Neural progenitor cell (in vitro differentiated cells): Measurements from ENCODE around the gene SATB2. TPM values are rescaled to one million over a fixed set of nuclear protein-coding genes. Genes with fewer than 3 reads are reported as not detected.

Experiments
- DNase-seq: peaks from one replicate; pipeline ENCODE4 v3.0.0-alpha.2; 2016; ENCODE audit warnings: low spot score
- H2AFZ ChIP-seq: fragments of 200-600 bp; sonication (generic); replicated peaks from 2 replicates; pipeline ENCODE4 v1.6.1; 2016; ENCODE audit warnings: antibody characterized with exemption
- H3F3A ChIP-seq: fragments of 200-600 bp; sonication (generic); 2 replicates; pipeline ENCODE4 v1.6.1; 2016; ENCODE audit warnings: antibody characterized with exemption, low read depth
- H3K27ac ChIP-seq: fragments of 200-600 bp; sonication (generic); 2 replicates; pipeline ENCODE4 v1.5.1; 2016; ENCODE audit warnings: mild to moderate bottlenecking
- H3K27me3 ChIP-seq: fragments of 200-600 bp; sonication (generic); 2 replicates; pipeline ENCODE4 v1.6.1; 2016; ENCODE audit warnings: mild to moderate bottlenecking, moderate library complexity
- H3K36me3 ChIP-seq: fragments of 200-600 bp; sonication (generic); 2 replicates; pipeline ENCODE4 v1.5.1; 2016
- H3K4me1 ChIP-seq: fragments of 200-600 bp; sonication (generic); 2 replicates; pipeline ENCODE4 v1.6.1; 2016; ENCODE audit warnings: mixed run types
- H3K4me2 ChIP-seq: fragments of 200-600 bp; sonication (generic); 2 replicates; pipeline ENCODE4 v1.6.1; 2016
- H3K4me3 ChIP-seq: fragments of 200-600 bp; sonication (generic); 2 replicates; pipeline ENCODE4 v1.5.1; 2016
- H3K79me2 ChIP-seq: fragments of 200-600 bp; sonication (generic); 2 replicates; pipeline ENCODE4 v1.6.1; 2016; ENCODE audit warnings: low read depth
- H3K9ac ChIP-seq: fragments of 200-600 bp; sonication (generic); 2 replicates; pipeline ENCODE4 v1.6.1; 2016
- H3K9me3 ChIP-seq: fragments of 200-600 bp; sonication (generic); 2 replicates; pipeline ENCODE4 v1.5.1; 2016; ENCODE audit warnings: low read depth
- H4K20me1 ChIP-seq: fragments of 200-600 bp; sonication (generic); 2 replicates; pipeline ENCODE4 v1.6.1; 2016; ENCODE audit warnings: low read depth
- H3K27ac Mint-ChIP-seq: 3 replicates; pipeline ENCODE4 v1.8.0; 2021; ENCODE audit warnings: mixed read lengths
- H3K27me3 Mint-ChIP-seq: 2 replicates; pipeline ENCODE4 v1.8.0; 2022; ENCODE audit warnings: low read depth, mild to moderate bottlenecking, inconsistent platforms, moderate library complexity, mixed read lengths; ENCODE audit not compliant: insufficient read depth
- H3K36me3 Mint-ChIP-seq: 3 replicates; pipeline ENCODE4 v1.8.0; 2021; ENCODE audit warnings: mixed read lengths
- H3K4me1 Mint-ChIP-seq: 3 replicates; pipeline ENCODE4 v1.8.0; 2021; ENCODE audit warnings: mixed read lengths
- H3K4me3 Mint-ChIP-seq: 3 replicates; pipeline ENCODE4 v1.8.0; 2021; ENCODE audit warnings: mild to moderate bottlenecking, moderate library complexity, mixed read lengths
- H3K9me3 Mint-ChIP-seq: 3 replicates; pipeline ENCODE4 v1.8.0; 2020; ENCODE audit warnings: mixed read lengths
- EZH2 ChIP-seq: fragments of 200-600 bp; sonication (generic); IDR thresholded peaks from 2 replicates; pipeline ENCODE4 v1.6.1; 2017; ENCODE audit warnings: antibody characterized with exemption, mild to moderate bottlenecking, moderate library complexity
- EZH2phosphoT487 ChIP-seq: fragments of 200-600 bp; sonication (generic); IDR thresholded peaks from 2 replicates; pipeline ENCODE4 v1.6.1; 2017; ENCODE audit warnings: antibody characterized with exemption
- total RNA-seq: library from RNA; depleted of rRNA; stranded (reverse); fragments of >200 nt; gene quantifications from 2 replicates; pipeline ENCODE4 v1.2.3, GENCODE V29; 2015; ENCODE audit warnings: low replicate concordance
- TF ChIP-seq, protein P1 (sequence below): fragments of 200-600 bp; sonication (generic); IDR thresholded peaks from 2 replicates; pipeline ENCODE4 v1.5.1; 2017; ENCODE audit warnings: antibody characterized with exemption, mild to moderate bottlenecking

The SATB2 gene
- total RNA-seq, 1 donor from 2014 or later = 3.7 TPM

GRCh38 chr2:199341123-199341522, 116.6 kb downstream of the SATB2 start:
- no peaks in the 10 kb centered on the region for H3K27me3 Mint-ChIP-seq
- Histone ChIP-seq H3F3A (no peaks in the 10 kb centered on the region), H3K27ac (no peak overlapping the region), H3K4me1 (no peaks in the 10 kb centered on the region), H2AFZ (no peak overlapping the region), H3K4me2 (no peak overlapping the region), H3K36me3 (no peaks in the 10 kb centered on the region), H3K79me2 (no peaks in the 10 kb centered on the region), H3K4me3 (no peak overlapping the region), H3K9ac (no peak overlapping the region), H4K20me1 (no peaks in the 10 kb centered on the region), H3K27me3 (no peaks in the 10 kb centered on the region), H3K9me3 (no peaks in the 10 kb centered on the region)
- no peak for TF ChIP-seq EZH2phosphoT487
- TF ChIP-seq, protein P1, sequence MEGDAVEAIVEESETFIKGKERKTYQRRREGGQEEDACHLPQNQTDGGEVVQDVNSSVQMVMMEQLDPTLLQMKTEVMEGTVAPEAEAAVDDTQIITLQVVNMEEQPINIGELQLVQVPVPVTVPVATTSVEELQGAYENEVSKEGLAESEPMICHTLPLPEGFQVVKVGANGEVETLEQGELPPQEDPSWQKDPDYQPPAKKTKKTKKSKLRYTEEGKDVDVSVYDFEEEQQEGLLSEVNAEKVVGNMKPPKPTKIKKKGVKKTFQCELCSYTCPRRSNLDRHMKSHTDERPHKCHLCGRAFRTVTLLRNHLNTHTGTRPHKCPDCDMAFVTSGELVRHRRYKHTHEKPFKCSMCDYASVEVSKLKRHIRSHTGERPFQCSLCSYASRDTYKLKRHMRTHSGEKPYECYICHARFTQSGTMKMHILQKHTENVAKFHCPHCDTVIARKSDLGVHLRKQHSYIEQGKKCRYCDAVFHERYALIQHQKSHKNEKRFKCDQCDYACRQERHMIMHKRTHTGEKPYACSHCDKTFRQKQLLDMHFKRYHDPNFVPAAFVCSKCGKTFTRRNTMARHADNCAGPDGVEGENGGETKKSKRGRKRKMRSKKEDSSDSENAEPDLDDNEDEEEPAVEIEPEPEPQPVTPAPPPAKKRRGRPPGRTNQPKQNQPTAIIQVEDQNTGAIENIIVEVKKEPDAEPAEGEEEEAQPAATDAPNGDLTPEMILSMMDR = no peak
- no peak for TF ChIP-seq EZH2
- H3K9me3 Mint-ChIP-seq = no peaks in the 10 kb centered on the region
- DNase-seq = no peak
- no peaks in the 10 kb centered on the region for H3K36me3 Mint-ChIP-seq
- H3K27ac Mint-ChIP-seq = no peak overlapping the region
- H3K4me3 Mint-ChIP-seq = no peak overlapping the region
- peaks cover 4% of the 10 kb centered on the region for H3K4me1 Mint-ChIP-seq

- Mint-ChIP-seq H3K9me3 (no peaks in the 10 kb centered on the region), H3K27me3 (no peaks in the 10 kb centered on the region), H3K4me1 (peaks cover 4% of the 10 kb centered on the region), H3K36me3 (no peaks in the 10 kb centered on the region), H3K4me3 (no peak overlapping the region), H3K27ac (no peak overlapping the region)
- Histone ChIP-seq H3K27me3 (no peaks in the 10 kb centered on the region), H3K9ac (no peak overlapping the region), H2AFZ (no peak overlapping the region), H3K79me2 (no peaks in the 10 kb centered on the region), H3F3A (no peaks in the 10 kb centered on the region), H3K9me3 (no peaks in the 10 kb centered on the region), H3K4me2 (no peak overlapping the region), H3K4me1 (no peaks in the 10 kb centered on the region), H3K27ac (no peak overlapping the region), H3K36me3 (no peaks in the 10 kb centered on the region), H4K20me1 (no peaks in the 10 kb centered on the region), H3K4me3 (no peak overlapping the region)
- TF ChIP-seq, protein P1 = no peak
- TF ChIP-seq EZH2phosphoT487 = no peak
- TF ChIP-seq EZH2 = no peak
- no peak for DNase-seq
Measured at GRCh38 chr2:199339891-199340605, 117.7 kb downstream of the SATB2 start.

GRCh38 chr2:199336546-199336945, 121.2 kb downstream of the SATB2 start:
- no peaks in the 10 kb centered on the region for H3K36me3 ChIP-seq
- H3K4me1 ChIP-seq = no peaks in the 10 kb centered on the region
- TF ChIP-seq EZH2 (no peak), EZH2phosphoT487 (no peak)
- TF ChIP-seq, protein P1 = no peak
- Mint-ChIP-seq H3K27me3 (no peaks in the 10 kb centered on the region), H3K4me3 (no peak overlapping the region), H3K9me3 (no peaks in the 10 kb centered on the region), H3K4me1 (peaks cover 4% of the 10 kb centered on the region), H3K36me3 (no peaks in the 10 kb centered on the region), H3K27ac (no peak overlapping the region)
- no peaks in the 10 kb centered on the region for H3F3A ChIP-seq
- H3K4me3 ChIP-seq = no peak overlapping the region
- H2AFZ ChIP-seq = no peak overlapping the region
- H3K27ac ChIP-seq = no peak overlapping the region
- DNase-seq = no peak
- no peaks in the 10 kb centered on the region for H3K27me3 ChIP-seq
- no peak overlapping the region for H3K4me2 ChIP-seq
- H3K9ac ChIP-seq = no peak overlapping the region
- no peaks in the 10 kb centered on the region for H3K79me2 ChIP-seq
- no peaks in the 10 kb centered on the region for H4K20me1 ChIP-seq
- no peaks in the 10 kb centered on the region for H3K9me3 ChIP-seq
